ENCODE data around the gene SLC5A4. TPM values are rescaled to one million over a fixed set of nuclear protein-coding genes. Genes with fewer than 3 reads are reported as not detected.

The SLC5A4 gene
- total and polyA plus RNA-seq, 2 of the 4 experiments (the other 2 are of a cell fraction), result 0.10 to 0.18 TPM

DNA sequence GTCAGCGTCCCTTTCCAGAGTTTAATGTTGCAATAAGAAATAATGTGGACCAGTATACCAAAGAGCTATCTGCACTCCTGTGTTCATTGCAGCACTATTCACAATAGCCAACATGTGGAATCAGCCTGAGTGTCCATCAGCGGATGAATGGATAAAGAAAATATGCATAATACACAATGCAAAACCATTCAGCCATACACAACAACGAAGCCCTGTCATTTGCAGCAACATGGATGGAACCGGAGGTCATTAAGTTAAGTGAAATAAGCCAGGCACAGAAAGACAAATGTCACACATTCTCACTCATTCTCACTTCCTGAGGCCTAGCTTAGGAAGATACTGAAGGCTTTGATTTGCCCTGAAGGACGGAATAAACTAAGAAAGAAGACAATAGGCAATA, 22.1 kb downstream of the SLC5A4 start:
- ChIA-PET CTCF (no interaction called here), POLR2A (ENCODE audit: unreplicated experiment) (no interaction called here)
- WGBS, 2 experiments (ENCODE audit: extremely low coverage in 2 of 2, insufficient read length in 1 of 2), result 20% methylated on average over 1 of the region's 5 CpGs; no CpG with 5 or more reads in 1 of the 2 experiments
- no peaks in the 10 kb centered on the region for H4K20me1 ChIP-seq (ENCODE audit: insufficient read depth, low read length)
- no peaks in the 10 kb centered on the region for H3K9me1 ChIP-seq (ENCODE audit: insufficient read depth, low read length)
- H3K56ac ChIP-seq (ENCODE audit: extremely low read depth, insufficient read depth, low read length), result no peak overlapping the region
- DNase-seq (no peak), ATAC-seq (ENCODE audit: low read depth) (no peak)
- no peak overlapping the region for H3K9ac ChIP-seq (ENCODE audit: low read depth, low read length)
- intact Hi-C loops (cut with micrococcal nuclease), result no loop called here
- H2AFZ ChIP-seq (replicated peaks; ENCODE audit: low read length, poor library complexity), result no peak overlapping the region
- no peak overlapping the region for H2BK5ac ChIP-seq (ENCODE audit: low read depth, low read length, poor library complexity, severe bottlenecking)
- no peak overlapping the region for H3K23ac ChIP-seq (ENCODE audit: low read depth, low read length)
- no peak overlapping the region for H4K5ac ChIP-seq (ENCODE audit: low read depth, low read length)
- no TSS peak for BruUV-seq (replicated peaks)
- H3K18ac ChIP-seq (ENCODE audit: low read depth, low read length), result no peak overlapping the region
- H3K4ac ChIP-seq (ENCODE audit: low read depth, low read length), result no peak overlapping the region
- TF ChIP-seq, protein P1, sequence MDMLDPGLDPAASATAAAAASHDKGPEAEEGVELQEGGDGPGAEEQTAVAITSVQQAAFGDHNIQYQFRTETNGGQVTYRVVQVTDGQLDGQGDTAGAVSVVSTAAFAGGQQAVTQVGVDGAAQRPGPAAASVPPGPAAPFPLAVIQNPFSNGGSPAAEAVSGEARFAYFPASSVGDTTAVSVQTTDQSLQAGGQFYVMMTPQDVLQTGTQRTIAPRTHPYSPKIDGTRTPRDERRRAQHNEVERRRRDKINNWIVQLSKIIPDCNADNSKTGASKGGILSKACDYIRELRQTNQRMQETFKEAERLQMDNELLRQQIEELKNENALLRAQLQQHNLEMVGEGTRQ (IDR thresholded peaks at IDR 0.05; ENCODE audit: low read depth, low read length), result no peak
- TF ChIP-seq SMC3 (IDR thresholded peaks at IDR 0.05; ENCODE audit: low read depth, low read length) (no peak), MAZ (IDR thresholded peaks at IDR 0.05; ENCODE audit: borderline replicate concordance, low read depth, low read length) (no peak), RCOR1 (IDR thresholded peaks at IDR 0.05; ENCODE audit: insufficient replicate concordance, low read length) (no peak), NFE2L2 (IDR thresholded peaks at IDR 0.05; ENCODE audit: low read depth, low read length) (no peak), MAFK (IDR thresholded peaks at IDR 0.05; ENCODE audit: low read depth, low read length) (no peak), RAD21 (IDR thresholded peaks at IDR 0.05; ENCODE audit: low read length) (no peak), POLR2A (IDR thresholded peaks at IDR 0.05; ENCODE audit: low read depth, low read length) (no peak), CHD1 (IDR thresholded peaks at IDR 0.05; ENCODE audit: low read depth, low read length) (no peak)
- TF ChIP-seq, protein P2, sequence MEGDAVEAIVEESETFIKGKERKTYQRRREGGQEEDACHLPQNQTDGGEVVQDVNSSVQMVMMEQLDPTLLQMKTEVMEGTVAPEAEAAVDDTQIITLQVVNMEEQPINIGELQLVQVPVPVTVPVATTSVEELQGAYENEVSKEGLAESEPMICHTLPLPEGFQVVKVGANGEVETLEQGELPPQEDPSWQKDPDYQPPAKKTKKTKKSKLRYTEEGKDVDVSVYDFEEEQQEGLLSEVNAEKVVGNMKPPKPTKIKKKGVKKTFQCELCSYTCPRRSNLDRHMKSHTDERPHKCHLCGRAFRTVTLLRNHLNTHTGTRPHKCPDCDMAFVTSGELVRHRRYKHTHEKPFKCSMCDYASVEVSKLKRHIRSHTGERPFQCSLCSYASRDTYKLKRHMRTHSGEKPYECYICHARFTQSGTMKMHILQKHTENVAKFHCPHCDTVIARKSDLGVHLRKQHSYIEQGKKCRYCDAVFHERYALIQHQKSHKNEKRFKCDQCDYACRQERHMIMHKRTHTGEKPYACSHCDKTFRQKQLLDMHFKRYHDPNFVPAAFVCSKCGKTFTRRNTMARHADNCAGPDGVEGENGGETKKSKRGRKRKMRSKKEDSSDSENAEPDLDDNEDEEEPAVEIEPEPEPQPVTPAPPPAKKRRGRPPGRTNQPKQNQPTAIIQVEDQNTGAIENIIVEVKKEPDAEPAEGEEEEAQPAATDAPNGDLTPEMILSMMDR (conservative IDR thresholded peaks at IDR 0.05; ENCODE audit: low read depth, low read length), result no peak
- TF ChIP-seq, protein P3, sequence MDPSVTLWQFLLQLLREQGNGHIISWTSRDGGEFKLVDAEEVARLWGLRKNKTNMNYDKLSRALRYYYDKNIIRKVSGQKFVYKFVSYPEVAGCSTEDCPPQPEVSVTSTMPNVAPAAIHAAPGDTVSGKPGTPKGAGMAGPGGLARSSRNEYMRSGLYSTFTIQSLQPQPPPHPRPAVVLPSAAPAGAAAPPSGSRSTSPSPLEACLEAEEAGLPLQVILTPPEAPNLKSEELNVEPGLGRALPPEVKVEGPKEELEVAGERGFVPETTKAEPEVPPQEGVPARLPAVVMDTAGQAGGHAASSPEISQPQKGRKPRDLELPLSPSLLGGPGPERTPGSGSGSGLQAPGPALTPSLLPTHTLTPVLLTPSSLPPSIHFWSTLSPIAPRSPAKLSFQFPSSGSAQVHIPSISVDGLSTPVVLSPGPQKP (IDR thresholded peaks at IDR 0.05; ENCODE audit: borderline replicate concordance, low read depth, low read length), result no peak
- no peak overlapping the region for H3K14ac ChIP-seq (replicated peaks; ENCODE audit: low read depth, low read length)
- H3K27me3 ChIP-seq (ENCODE audit: control insufficient read depth, insufficient read depth, low read length), result no peaks in the 10 kb centered on the region
- no peaks in the 10 kb centered on the region for H3K79me1 ChIP-seq (ENCODE audit: low read depth in 1 of 2, low read length in 2 of 2)
- no peak overlapping the region for H2AK5ac ChIP-seq (ENCODE audit: low read depth, low read length)
- no peak overlapping the region for H2AK9ac ChIP-seq (replicated peaks; ENCODE audit: low read depth, low read length, poor library complexity)
- in situ Hi-C loops (cut with MboI; ENCODE audit: low sequenced_read_pairs), result no loop called here
- H3K9me3 ChIP-seq (ENCODE audit: control insufficient read depth, insufficient read depth, low read length), result no peaks in the 10 kb centered on the region
- H3K4me1 ChIP-seq (ENCODE audit: control insufficient read depth, insufficient read depth, low read length), result no peaks in the 10 kb centered on the region
- H4K8ac ChIP-seq (ENCODE audit: low read depth in 2 of 2, low read length in 2 of 2), result no peak overlapping the region
- H3K36me3 ChIP-seq (ENCODE audit: control insufficient read depth, insufficient read depth, low read length), result no peaks in the 10 kb centered on the region
- no peak overlapping the region for H3K4me3 ChIP-seq (ENCODE audit: insufficient read depth, low read depth, low read length)
- no peak overlapping the region for H2BK15ac ChIP-seq (ENCODE audit: low read depth, low read length)
- dilution Hi-C loops (cut with HindIII; ENCODE audit: low sequenced_read_pairs, unreplicated experiment), result no loop called here
- no peak overlapping the region for H2BK120ac ChIP-seq (ENCODE audit: low read depth, low read length)
- H3K4me2 ChIP-seq (ENCODE audit: low read depth, low read length), result no peak overlapping the region
- H3K27ac ChIP-seq (ENCODE audit: insufficient read depth, low read length), result no peak overlapping the region
- no peak overlapping the region for H4K91ac ChIP-seq (ENCODE audit: insufficient read depth, low read depth, low read length)
- H2BK20ac ChIP-seq (ENCODE audit: low read depth, low read length), result no peak overlapping the region

All from IMR-90 (cell line).